Femur (tissue), 1 donor: ENCODE results near the gene PLEKHN1.
"Not testable (repeated sequence)": the region's sequence is repeated elsewhere in the genome, so short reads cannot be mapped to it uniquely, and the experiment has no call there.

Source experiments
- DNase-seq: peaks from one replicate; pipeline ENCODE4 v3.0.0-alpha.2; 2017

The PLEKHN1 gene

DNA sequence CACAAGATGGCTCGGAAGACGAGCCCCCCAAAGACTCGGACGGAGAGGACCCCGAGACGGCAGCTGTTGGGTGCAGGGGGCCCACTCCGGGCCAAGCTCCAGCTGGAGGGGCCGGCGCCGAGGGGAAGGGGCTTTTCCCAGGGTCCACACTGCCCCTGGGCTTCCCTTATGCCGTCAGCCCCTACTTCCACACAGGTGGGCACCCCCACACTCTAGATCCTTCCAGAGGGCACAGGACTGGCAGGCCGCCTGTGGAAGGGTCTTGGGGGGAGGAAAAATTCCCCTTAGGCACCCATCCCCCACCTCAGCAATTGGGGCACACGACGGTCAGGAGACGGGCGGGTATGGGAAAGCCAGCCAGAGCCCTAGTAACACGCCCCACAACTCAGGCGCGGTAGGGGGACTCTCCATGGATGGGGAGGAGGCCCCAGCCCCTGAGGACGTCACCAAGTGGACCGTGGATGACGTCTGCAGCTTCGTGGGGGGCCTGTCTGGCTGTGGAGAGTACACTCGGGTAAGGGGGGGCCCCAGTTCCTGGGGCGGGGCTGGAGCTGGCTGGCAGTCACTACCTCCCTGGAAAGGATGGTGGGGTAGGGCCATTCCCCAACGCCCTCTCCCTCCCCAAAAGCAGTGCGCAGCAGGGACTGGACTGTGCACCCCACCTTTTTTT, 23.3 kb upstream of the PLEKHN1 start:
- DNase-seq = peak; percentile 70

DNA sequence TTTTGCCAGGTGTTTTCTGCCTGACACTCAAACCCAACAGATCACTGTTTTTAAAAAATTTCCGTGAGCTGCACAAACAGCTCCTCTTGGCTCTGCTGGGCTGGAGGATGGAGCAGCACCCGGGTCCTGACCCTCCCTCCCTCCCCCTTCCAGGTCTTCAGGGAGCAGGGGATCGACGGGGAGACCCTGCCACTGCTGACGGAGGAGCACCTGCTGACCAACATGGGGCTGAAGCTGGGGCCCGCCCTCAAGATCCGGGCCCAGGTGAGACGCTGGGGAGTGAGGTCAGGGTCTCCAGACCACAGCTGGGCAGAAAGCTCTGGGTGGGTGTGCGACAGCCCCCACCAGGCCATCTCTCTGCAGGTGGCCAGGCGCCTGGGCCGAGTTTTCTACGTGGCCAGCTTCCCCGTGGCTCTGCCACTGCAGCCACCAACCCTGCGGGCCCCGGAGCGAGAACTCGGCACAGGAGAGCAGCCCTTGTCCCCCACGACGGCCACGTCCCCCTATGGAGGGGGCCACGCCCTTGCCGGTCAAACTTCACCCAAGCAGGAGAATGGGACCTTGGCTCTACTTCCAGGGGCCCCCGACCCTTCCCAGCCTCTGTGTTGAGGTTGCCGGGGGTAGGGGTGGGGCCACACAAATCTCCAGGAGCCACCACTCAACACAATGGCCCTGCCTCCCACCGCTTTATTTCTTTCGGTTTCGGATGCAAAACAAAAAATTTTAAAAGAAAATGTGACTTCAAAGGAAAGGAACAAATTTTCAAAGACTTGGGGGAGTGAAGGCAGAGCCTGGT, 22.5 kb upstream of the PLEKHN1 start:
- DNase-seq = no peak

DNA sequence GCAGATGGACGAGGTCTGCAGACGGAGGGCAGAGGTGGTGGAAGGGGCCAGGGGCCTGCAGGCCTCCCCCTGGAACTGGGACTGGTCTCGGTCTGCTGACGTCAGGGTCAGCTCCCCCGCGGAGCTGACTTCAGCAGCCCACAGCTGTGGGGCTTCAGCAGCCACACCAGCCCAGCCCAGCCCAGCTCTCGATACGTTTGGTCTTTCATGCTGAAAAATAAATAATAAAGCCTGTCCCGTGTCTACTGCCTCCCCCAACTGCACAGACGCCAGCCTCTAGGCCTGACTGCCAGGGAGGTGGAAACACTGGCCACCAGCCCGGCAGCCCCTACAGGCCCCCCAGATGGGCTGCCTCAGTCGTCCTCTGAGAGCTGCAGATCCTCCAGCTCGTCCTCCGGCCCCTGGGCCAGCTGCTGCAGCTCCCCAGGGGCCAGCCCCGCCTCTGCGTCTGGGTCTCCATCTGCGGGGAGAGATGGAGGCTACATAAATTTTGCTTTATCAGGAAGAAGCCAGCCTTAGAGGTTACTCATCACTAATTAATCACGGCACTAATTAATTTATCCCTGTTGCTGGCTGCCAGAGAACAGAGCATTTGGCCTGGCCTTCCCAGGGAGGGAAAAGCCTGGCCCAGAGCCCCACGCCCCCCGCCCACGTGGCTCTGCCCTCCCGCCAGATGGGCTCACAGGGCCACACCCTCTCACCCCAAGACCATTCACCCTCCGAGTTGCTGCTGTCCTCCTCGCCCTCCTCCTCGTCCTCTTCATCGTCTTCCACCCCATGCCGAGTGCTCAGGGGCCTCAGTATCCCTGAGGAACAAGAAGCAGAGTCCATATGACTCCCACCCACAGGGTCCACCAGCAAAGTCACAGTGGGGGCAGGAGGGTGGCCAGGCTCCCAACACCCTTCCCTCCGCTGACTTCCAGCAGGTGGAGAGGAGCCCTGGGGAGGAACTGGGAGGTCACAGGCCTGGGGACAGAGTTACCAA, 21.6 kb upstream of the PLEKHN1 start:
- peak; percentile 71 for DNase-seq

DNA sequence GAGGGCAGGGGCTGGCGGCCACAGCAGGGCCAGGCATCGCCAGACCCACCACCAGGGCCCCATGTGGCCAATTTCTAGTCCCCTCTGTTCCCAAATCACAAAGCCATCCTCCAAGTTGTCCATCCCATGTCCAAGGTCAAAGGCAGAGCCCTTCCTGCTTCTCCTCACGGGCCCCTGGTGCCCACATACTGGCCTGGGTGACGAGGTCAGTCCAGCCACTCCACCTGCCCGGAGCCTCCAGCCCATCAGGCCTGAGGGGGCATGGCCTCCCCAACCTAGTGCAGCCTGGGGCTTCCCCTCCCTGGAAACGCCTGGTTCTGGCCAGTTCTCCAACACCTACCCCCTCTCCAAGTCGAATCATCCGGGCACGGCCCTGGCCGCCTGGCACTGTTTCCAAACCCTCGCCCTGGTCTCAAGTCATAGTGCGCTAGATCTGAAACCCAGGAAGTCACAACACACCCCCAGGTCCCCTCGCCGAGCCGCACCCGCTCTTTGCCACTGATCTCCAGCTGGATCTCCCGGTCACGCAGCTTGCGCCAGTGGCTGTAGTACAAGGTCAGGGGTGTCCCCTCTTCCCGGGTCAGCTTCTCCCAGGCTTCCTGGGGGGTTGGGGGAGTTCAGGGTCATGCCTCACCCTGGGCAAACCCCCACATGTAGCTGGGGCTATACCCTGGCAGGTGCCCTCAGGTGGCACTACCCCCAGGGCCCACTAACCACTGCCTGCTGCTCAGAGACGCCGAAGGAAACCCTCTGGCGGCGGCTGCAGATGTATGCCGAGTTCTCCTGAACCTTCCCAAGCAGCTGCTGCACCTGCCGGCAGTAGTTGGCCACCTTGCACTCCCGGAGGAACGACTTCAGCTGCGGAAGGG, 20.4 kb upstream of the PLEKHN1 start:
- DNase-seq = no peak

DNA sequence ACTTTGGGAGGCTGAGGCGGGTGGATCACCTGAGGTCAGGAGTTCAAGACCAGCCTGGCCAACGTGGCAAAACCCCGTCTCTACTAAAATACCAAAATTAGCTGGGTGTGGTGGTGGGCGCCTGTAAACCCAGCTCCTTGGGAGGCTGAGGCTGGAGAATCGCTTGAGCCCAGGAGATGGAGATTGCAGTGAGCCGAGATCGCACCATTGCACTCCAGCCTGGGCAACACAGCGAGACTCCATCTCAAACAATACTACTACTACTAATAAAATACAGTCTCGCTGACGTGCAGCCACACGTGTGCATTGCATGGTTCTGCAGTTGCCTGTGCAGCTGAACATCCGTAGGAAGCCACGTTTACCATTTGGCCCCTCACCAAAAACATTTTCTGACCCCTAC, 19.5 kb upstream of the PLEKHN1 start:
- not testable (repeated sequence) for DNase-seq

DNA sequence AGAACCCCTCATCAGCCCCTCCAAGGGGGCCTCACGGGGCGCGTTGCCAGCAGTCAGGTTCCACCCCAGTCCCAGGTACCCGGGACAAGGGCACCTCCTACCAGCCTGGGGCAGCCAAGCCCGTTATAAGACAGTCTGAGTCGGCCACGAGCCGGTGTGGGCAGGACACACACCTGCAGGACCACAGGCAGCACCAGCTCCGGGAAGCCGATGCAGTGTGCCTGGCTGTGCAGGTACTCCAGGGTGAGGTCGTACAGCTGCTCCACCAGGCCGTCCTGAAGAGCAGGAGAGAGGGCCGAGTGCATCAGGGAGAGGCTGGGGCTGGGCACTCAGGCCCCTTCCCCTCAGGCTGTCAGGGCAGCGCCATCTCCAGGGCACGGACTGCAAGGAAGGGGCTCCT, 18.3 kb upstream of the PLEKHN1 start:
- DNase-seq = no peak

DNA sequence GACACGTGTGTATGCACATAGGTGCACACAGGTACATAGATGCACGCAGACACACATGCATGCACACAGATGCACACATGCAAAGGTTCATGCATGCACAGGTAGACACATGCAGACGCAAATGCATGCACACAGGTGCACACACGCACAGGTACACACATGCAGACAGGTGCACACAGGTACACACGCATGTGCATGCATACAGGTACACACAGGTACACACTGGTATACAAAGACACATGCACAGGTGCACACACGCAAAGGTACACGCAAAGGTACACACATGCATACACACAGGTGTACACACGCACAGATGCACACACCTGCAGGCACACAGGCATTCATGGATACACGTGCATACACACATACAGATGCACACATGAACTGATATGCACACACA, 16.0 kb upstream of the PLEKHN1 start:
- DNase-seq = no peak

DNA sequence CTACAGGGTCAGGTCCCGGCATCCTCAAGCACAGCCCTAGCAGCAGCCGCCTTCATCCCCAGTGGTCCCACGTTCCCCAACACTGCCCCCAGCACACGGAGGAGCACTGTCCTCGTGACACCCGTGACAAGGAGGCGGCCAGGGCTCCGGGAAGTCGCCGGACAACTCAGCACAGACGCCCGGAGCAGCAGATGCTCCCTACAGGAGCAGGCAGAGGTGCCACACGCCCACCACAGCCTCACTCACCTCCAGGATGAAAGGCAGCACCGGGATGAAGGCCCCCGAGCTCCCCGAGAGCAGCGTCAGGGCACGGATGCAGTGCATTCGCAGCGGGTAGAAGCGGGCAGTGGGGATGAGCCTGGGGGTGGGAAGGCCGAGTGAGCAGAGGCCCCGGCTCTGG, 15.4 kb upstream of the PLEKHN1 start:
- DNase-seq = no peak

DNA sequence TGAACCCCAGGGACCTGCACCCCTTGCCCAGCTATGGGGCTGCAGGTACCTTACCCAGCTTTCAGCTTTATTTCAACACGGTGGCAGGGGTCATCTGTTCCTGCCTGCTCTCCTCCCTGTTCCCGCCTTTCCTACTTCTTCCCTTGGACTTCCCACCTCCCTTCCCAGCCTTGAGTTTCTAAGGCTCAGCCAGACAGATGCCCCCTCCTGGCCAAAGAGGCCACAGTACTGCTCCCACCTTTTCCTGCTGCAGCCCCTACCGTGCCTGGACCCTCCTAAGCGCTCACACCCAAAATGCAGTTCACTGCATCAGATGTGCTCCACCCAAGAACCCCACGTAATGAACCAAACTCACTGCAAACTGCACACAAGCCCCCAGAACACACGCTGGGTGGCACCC, 14.9 kb upstream of the PLEKHN1 start:
- no peak for DNase-seq

DNA sequence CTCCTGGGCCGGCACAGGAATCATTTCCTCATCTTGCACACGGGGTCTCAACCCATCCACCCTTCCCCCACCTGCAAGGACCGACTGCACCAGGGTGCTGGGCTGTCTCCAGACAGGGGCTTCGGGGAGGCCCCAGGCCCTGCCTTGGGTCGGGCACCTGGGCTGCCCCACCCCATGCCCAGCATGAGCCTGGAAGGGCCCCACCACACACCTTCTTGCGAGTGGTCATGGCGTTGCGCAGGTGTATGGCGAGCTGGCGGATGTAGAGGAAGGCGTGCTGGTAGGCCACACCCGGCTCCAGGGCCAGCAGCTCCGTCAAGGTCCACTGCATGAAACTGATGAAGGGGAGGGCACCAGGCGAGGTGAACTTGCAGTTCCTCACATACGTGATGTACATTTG, 14.1 kb upstream of the PLEKHN1 start:
- DNase-seq = no peak

DNA sequence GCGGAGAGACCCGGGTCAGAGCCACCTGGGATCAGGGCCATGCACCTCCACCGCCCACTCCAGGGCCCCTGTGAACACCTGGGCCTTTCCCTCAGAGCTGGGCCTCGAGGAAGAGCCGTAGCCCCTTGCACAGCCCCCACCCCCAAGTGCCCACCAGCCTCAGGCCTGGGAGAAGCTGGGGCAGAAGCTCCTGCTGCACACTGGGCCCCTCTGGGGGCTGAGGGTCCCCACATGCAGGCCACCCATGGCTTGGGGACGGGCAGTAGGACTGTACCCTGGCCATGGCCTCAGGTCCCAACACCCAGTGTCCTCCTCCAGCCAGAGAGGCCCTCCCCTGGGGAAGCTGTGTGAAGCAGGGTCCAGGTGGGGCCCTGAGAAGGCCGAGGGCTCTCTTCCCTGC, 13.7 kb upstream of the PLEKHN1 start:
- DNase-seq = no peak

DNA sequence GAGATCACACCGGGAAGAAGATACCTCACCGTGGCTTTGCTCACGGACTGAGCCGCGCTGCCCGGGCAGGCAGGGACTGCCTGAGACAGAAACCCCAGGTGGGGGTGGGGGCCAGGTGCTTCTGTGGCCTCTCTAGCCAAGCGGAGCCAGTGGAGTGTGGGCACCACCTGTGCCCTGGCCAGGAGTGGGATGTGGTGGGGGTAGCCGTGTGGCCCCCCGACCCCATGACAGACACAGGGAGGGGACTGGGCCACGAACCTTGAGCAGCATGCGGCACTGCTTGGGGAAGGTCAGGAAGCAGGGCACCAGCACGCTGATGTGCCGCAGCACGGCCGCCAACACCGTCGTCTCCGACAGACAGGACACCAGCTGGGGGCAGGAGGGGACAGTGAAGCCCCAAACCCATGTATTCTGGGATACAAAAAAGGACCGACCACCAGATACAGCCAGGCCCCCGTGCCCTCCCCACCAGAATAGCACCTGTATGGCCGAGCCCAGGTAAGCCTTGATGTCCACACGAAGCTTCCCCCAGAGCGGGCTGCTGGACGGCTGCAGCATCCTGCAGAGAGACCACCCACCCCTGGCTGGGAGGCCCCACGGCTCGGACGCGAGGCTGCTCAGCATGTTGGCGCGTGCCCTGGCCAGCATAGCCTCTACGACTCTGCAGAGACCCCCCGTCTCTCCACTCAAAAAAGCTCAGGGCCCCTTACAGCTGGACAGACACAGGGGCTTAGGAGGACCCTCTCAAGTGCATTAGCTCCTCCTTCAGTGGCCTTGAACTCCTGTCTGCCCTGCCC, 12.6 kb upstream of the PLEKHN1 start:
- no peak for DNase-seq

DNA sequence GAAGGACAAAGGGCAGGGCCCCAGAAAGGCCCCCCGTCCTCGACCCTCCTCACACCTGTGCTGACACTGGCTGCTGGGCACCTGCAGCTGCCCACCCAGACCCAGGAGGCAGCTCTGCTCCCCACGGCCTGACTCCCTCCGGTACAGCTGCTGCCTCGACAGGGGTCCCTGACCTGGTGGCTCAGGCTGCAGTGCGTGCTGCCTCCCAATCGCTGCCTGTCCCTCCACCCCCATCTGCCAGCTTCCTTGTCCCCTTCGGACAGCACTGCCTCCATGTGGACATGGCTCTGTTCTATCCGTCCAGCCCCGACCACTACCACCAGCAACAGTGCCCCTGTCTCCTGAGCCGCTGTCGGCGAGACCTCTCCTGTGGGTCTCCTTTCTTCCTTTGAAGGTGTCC, 11.4 kb upstream of the PLEKHN1 start:
- DNase-seq = no peak

DNA sequence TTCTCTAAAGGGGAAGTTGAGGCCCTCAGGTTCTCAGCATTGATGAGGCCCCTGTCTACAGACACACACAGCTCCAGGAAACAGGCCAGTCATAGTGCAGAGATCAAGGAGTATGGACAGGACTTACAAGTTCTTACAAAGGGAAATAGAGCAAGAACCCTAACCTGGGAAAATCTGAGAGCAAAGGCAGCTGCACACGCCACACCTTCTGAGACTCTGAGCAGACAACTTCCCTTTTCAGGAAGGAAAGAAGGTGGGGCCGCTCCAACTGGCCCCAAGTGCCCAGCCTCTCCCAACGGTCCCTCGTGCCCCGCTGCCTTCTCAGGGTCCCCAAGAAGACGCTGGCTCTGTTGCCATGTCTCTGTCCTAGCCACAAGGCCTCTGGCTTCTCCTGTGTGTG, 10.8 kb upstream of the PLEKHN1 start:
- no peak for DNase-seq

DNA sequence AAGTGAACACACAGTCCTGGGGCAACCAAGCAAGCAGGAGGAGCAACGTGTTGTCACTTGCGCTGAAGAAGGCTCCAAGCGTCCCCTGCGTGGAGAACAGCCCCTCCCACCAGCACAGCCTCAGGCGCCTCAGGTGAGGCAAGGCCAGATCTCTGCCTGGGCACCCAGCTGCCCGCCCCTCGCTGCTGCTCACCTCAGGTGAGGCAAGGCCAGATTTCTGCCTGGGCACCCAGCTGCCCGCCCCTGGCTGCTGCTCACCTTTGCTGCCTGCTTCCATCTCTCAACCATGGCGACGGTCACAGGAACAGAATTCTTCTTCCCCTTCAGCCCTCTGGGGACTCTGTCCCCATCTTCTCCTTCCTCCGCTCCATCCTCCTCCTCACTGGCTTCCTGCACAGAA, 9.6 kb upstream of the PLEKHN1 start:
- DNase-seq = no peak

DNA sequence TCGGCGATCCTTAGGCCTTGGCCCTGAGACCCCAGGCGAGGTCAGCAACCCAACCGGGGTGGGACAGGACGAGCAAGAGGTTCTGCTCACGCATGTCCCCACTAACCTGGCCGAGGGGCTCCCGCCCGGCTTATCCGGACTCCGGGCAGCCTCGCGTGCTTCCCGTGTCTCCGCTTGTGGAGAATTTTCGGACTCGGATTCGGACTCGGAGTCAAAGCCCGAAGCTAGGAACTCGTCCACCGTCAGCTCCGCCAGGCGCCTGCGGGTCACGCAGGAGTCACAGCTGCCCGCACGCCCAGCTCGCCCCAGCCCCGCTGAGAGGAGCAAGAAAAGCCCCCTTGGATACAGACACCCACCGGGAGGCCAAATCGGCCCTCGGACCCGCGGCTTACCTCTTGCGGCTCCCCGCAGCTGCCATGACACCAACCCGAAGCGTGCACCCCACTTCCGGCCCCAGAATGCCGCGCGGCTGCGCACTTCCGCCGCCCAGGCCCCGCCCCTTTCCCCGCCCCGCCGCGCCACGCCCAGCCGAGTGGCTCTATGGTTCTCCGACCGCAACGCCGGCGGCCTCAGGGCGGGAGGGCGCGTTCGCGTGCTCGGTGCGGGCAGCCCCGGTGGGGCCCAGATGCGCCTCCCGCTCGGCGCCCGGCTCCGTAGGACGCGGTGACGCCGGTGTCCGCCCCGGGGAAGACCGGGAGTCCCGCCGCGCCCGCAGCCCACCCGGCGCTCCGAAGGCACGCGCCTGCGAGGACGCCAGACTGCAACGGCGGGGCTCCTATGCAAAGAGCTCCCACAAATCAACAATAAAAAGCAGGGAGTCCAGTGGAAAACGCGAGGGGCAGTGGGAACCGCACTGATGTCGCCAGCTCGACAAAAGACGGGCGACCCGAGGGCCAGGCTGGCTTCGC, 7.2 kb upstream of the PLEKHN1 start, which contains the start of gene NOC2L:
Gene NOC2L, minus strand, starts transcription at position 434 of the 908 bp plus-strand sequence. Its CDS starts 16 bp downstream, at position 418.
- peak; percentile 98 for DNase-seq

DNA sequence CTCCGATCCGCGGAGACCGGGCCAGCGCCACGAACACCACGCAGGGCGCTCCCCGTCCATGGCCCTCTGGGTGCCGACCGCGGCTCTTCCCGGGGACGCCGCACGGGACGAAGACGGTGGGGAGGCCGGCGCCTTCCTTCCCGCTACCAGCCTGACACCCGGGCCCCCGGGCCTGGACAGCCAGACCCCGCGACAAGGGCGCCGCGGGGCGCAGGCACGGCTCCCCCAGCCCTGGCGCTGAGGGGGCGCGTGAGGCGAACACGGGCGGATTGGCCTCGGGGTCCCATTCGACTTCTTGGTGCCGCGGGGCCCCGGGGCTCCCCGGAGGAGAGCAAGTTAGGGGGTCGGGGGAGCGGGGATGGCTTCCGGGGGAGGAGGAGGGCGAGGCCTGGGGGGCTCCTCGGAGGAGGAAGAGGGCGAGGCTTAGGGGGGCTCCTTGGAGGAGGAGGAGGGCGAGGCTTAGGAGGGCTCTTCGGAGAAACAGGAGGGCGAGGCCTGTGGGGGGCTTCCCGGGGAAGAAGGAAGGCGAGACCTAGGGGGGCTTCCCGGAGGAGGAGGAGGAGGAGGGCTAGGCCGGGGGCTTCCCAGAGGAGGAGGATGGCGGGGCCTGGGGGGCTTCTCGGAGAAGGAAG, 6.4 kb upstream of the PLEKHN1 start:
- no peak for DNase-seq

DNA sequence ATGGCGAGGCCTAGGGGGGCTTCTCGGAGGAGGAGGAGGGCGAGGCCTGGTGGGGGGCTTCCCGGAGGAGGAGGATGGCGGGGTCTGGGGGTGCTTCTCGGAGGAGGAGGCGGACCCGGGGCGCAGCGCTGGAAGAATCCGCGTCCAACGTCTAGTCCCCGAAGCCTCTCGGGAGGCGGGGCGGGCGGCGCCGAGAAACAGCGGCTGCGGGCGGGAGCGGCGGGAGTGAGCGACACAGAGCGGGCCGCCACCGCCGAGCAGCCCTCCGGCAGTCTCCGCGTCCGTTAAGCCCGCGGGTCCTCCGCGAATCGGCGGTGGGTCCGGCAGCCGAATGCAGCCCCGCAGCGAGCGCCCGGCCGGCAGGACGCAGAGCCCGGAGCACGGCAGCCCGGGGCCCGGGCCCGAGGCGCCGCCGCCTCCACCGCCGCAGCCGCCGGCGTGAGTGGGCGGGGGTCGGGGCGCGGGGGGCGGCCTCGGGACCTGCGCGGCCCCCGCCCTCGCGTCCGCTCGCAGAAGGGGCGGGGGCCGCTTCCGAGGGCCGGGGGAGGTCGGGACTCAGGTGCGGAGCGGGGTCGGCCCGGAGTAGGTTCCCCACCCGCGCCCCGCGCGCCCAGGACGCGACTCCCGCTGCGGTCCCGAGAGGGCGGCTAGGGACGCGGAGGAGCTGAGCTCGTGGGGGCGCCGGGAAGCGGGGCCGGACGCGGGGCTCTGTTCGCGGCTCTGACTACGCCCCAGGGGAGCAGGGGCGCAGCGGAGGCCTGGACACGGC, 5.7 kb upstream of the PLEKHN1 start, which contains the start of gene KLHL17:
Gene KLHL17, plus strand, starts transcription at position 222 of the 769 bp plus-strand sequence. Its CDS starts 110 bp downstream, at position 332.
- DNase-seq = peak; percentile 76
